Hepatocyte (in vitro differentiated cells): ENCODE measurements around the gene NOS1AP.

Source experiments
- CTCF ChIP-seq: fragments of 200-600 bp; sonication (generic); IDR thresholded peaks from 2 replicates; pipeline ENCODE4 v1.5.1; 2016; ENCODE audit warnings: antibody characterized with exemption, mild to moderate bottlenecking; ENCODE audit not compliant: poor library complexity
- EZH2 ChIP-seq: fragments of 200-600 bp; sonication (generic); IDR thresholded peaks from 2 replicates; pipeline ENCODE4 v1.6.1; 2016; ENCODE audit warnings: antibody characterized with exemption, mild to moderate bottlenecking, borderline replicate concordance

GRCh38 chr1:162033428-162033827 is 36.1 kb upstream of the NOS1AP start:
- no peak for TF ChIP-seq CTCF
- no peak for TF ChIP-seq EZH2
